SU-DHL-6 (cell line): ENCODE data around the gene SMOC1.

Source experiments
- EZH2phosphoT487 ChIP-seq: fragments of 200-600 bp; sonication (generic), shearing (Covaris generic); conservative IDR thresholded peaks from 2 replicates; pipeline ENCODE4 v1.6.1; 2018; ENCODE audit warnings: mild to moderate bottlenecking, antibody characterized with exemption, low read length, moderate library complexity, mixed read lengths
- TF ChIP-seq, protein P1 (sequence below): fragments of 200-600 bp; sonication (generic); IDR thresholded peaks from one replicate; pipeline ENCODE4 v1.5.1; 2017; ENCODE audit warnings: antibody characterized with exemption, mild to moderate bottlenecking, low read length, moderate library complexity; ENCODE audit not compliant: insufficient read depth, poor library complexity, severe bottlenecking

GRCh38 chr14:69878251-69878650 is 965 bp upstream of the SMOC1 start:
- TF ChIP-seq, protein P1, sequence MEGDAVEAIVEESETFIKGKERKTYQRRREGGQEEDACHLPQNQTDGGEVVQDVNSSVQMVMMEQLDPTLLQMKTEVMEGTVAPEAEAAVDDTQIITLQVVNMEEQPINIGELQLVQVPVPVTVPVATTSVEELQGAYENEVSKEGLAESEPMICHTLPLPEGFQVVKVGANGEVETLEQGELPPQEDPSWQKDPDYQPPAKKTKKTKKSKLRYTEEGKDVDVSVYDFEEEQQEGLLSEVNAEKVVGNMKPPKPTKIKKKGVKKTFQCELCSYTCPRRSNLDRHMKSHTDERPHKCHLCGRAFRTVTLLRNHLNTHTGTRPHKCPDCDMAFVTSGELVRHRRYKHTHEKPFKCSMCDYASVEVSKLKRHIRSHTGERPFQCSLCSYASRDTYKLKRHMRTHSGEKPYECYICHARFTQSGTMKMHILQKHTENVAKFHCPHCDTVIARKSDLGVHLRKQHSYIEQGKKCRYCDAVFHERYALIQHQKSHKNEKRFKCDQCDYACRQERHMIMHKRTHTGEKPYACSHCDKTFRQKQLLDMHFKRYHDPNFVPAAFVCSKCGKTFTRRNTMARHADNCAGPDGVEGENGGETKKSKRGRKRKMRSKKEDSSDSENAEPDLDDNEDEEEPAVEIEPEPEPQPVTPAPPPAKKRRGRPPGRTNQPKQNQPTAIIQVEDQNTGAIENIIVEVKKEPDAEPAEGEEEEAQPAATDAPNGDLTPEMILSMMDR: no peak
- TF ChIP-seq EZH2phosphoT487: no peak
